Stomach (tissue), 9 donors: ENCODE measurements around the gene GMEB2. TPM values are rescaled to one million over a fixed set of nuclear protein-coding genes. Genes with fewer than 3 reads are reported as not detected.
"Not testable (repeated sequence)": the region's sequence is repeated elsewhere in the genome, so short reads cannot be mapped to it uniquely, and the experiment has no call there.

Experiments used
- DNase-seq, 2 donors: peaks; one replicate each; pipeline versions ENCODE4 v3.0.0 to v3.0.0-alpha.2; 2013 to 2019
- H3K27ac ChIP-seq, 5 donors: fragments of 200-600 bp in 4 of 5; sonication (generic) in 4 of 5; one replicate each; pipeline ENCODE4 v1.5.1; 2013 to 2019; ENCODE audit warnings: mild to moderate bottlenecking in 1 of 5, moderate library complexity in 1 of 5
- H3K27me3 ChIP-seq, 3 donors: fragments of 200-600 bp; sonication (generic); one replicate each; pipeline ENCODE4 v1.5.1; 2017 to 2019; ENCODE audit warnings: mixed run types in 1 of 3
- H3K36me3 ChIP-seq, 4 donors: fragments of 200-600 bp; sonication (generic); 1 replicate in 3 of 4; 2 replicates in 1 of 4; pipeline ENCODE4 v1.5.1; 2016 to 2019
- H3K4me1 ChIP-seq, 4 donors: fragments of 200-600 bp; sonication (generic); one replicate each; pipeline ENCODE4 v1.5.1; 2016 to 2019
- H3K4me3 ChIP-seq, 4 donors: fragments of 200-600 bp; sonication (generic) in 3 of 4; one replicate each; pipeline ENCODE4 v1.5.1; 2016 to 2019; ENCODE audit warnings: mild to moderate bottlenecking in 1 of 4
- H3K9me3 ChIP-seq, 4 donors: fragments of 200-600 bp; sonication (generic); one replicate each; pipeline ENCODE4 v1.5.1; 2016 to 2019
- CTCF ChIP-seq, 7 experiments: fragments of 450-650 bp in 4 of 7; fragments of 200-600 bp in 3 of 7; sonication (generic) in 3 of 7; IDR thresholded peaks; one replicate each; pipeline ENCODE4 v1.5.1; 2016 to 2019; ENCODE audit warnings: antibody characterized with exemption in 7 of 7, control low read depth in 2 of 7, mild to moderate bottlenecking in 1 of 7
- EP300 ChIP-seq: sonication (generic); formaldehyde crosslinking; IDR thresholded peaks from one replicate; pipeline ENCODE4 v1.6.1; 2017; ENCODE audit warnings: antibody characterized with exemption
- POLR2A ChIP-seq, 4 donors: fragments of 450-650 bp; IDR thresholded peaks; one replicate each; pipeline ENCODE4 v1.6.1; 2016; ENCODE audit warnings: antibody characterized with exemption in 4 of 4, control low read depth in 2 of 4, mild to moderate bottlenecking in 1 of 4, moderate library complexity in 1 of 4
- POLR2AphosphoS5 ChIP-seq, 3 donors: sonication (generic); formaldehyde crosslinking; IDR thresholded peaks; one replicate each; pipeline ENCODE4 v1.6.1; 2016; ENCODE audit warnings: antibody characterized with exemption in 3 of 3
- WGBS, 5 donors: extraction: QIAGEN DNeasy Blood & Tissue Kit in 3 of 5; methylation state at CpG; one replicate each; pipeline versions ENCODE4 v1.1.5 to v1.1.7; 2013 to 2018; 5-methylcytosine and 5-hydroxymethylcytosine counted together
- intact Hi-C: fragments of 100-400 bp; cut with DNase I; formaldehyde crosslinking; loops from one replicate; pipeline ENCODE4 v1.15.1; 2023; ENCODE audit warnings: low total_unique reads
- polyA plus RNA-seq, 3 donors: library from polyadenylated mRNA; stranded (reverse); fragments of 200-250 nt; gene quantifications; one replicate each; pipeline ENCODE4 v1.2.3, GENCODE V29; 2013
- total RNA-seq, 5 donors: library from RNA; depleted of rRNA; stranded (reverse); fragments of >200 nt; gene quantifications; one replicate each; pipeline versions ENCODE4 v1.1.0 to v1.2.3, GENCODE V29; 2014 to 2016
- donor health status: healthy with polysubstance abuse.
- donor health status: Bipolar disorder and iron deficiency.
- donor health status: healthy.

The GMEB2 gene
- total and polyA plus RNA-seq, 8 donors: 1.8 to 20.4 (median 7.5) TPM

- H3K4me3 ChIP-seq: no peak overlapping the region
- H3K9me3 ChIP-seq: no peaks in the 10 kb centered on the region
- TF ChIP-seq CTCF (IDR thresholded peaks at IDR 0.05) (no peak), EP300 (no peak), POLR2AphosphoS5 (IDR thresholded peaks at IDR 0.05) (no peak), POLR2A (IDR thresholded peaks at IDR 0.05) (no peak)
- no peak for DNase-seq
- no peaks in the 10 kb centered on the region for H3K27me3 ChIP-seq
- H3K27ac ChIP-seq: no peak overlapping the region
- H3K4me1 ChIP-seq: peaks cover 15 to 39% (median 24%) of the 10 kb centered on the region in 4 donors
- H3K36me3 ChIP-seq: peaks cover 37 to 72% (median 65%) of the 10 kb centered on the region in 4 donors
- intact Hi-C loops: no loop called here
- 92 to 96% (median 94%) methylated on average over 23 to 33 of the region's 33 CpGs for WGBS, 5 donors
These were observed 35.3 kb upstream of the GMEB2 start for GRCh38 chr20:63661959-63662812.

GRCh38 chr20:63661108-63661507, 34.2 kb upstream of the GMEB2 start:
- Histone ChIP-seq H3K27ac (no peak overlapping the region), H3K36me3 (peaks cover 31 to 61% (median 57%) of the 10 kb centered on the region in 4 donors), H3K4me3 (no peak overlapping the region), H3K9me3 (no peaks in the 10 kb centered on the region), H3K27me3 (no peaks in the 10 kb centered on the region), H3K4me1 (peaks cover 15 to 42% (median 27%) of the 10 kb centered on the region in 4 donors)
- intact Hi-C loops: no loop called here
- TF ChIP-seq CTCF (IDR thresholded peaks at IDR 0.05): no peak
- TF ChIP-seq EP300: no peak
- TF ChIP-seq POLR2A (IDR thresholded peaks at IDR 0.05): no peak
- no peak for TF ChIP-seq POLR2AphosphoS5 (IDR thresholded peaks at IDR 0.05)
- no peak for DNase-seq
- WGBS, 5 donors: 92 to 97% (median 95%) methylated on average over 13 to 22 of the region's 22 CpGs

- Histone ChIP-seq H3K9me3 (no peaks in the 10 kb centered on the region), H3K4me1 (peaks cover 15 to 42% (median 27%) of the 10 kb centered on the region in 4 donors), H3K27ac (no peak overlapping the region), H3K4me3 (no peak overlapping the region), H3K27me3 (no peaks in the 10 kb centered on the region), H3K36me3 (peaks cover 26 to 57% (median 52%) of the 10 kb centered on the region in 4 donors)
- TF ChIP-seq EP300: no peak
- no peak for TF ChIP-seq CTCF (IDR thresholded peaks at IDR 0.05)
- no peak for TF ChIP-seq POLR2AphosphoS5 (IDR thresholded peaks at IDR 0.05)
- no peak for TF ChIP-seq POLR2A (IDR thresholded peaks at IDR 0.05)
- intact Hi-C loops: no loop called here
- 81 to 91% (median 85%) methylated on average over 8 of the region's 8 CpGs for WGBS, 5 donors
- DNase-seq: no peak
These were observed 33.7 kb upstream of the GMEB2 start for GRCh38 chr20:63660622-63661021.

GRCh38 chr20:63660174-63660573, 33.3 kb upstream of the GMEB2 start:
- WGBS, 5 donors: 88 to 93% (median 89%) methylated on average over 10 of the region's 10 CpGs
- H3K27ac ChIP-seq, intact Hi-C loops, H3K9me3 ChIP-seq, DNase-seq, H3K27me3 ChIP-seq, H3K4me3 ChIP-seq: not testable (repeated sequence)
- Histone ChIP-seq H3K4me1 (peaks cover 15 to 42% (median 27%) of the 10 kb centered on the region in 4 donors), H3K36me3 (peaks cover 26 to 52% (median 49%) of the 10 kb centered on the region in 4 donors)

GRCh38 chr20:63659370-63659769, 32.5 kb upstream of the GMEB2 start:
- Histone ChIP-seq H3K36me3 (peaks cover 26 to 44% (median 42%) of the 10 kb centered on the region in 4 donors), H3K4me3 (peak overlapping the region; percentile 72 to 95 (median 84)), H3K9me3 (no peaks in the 10 kb centered on the region), H3K27me3 (no peaks in the 10 kb centered on the region), H3K4me1 (peaks cover 15 to 36% (median 27%) of the 10 kb centered on the region in 4 donors), H3K27ac (peak overlapping the region in 4 of 5 donors; percentile 85 to 90 (median 90))
- WGBS, 5 donors: 48 to 55% (median 52%) methylated on average over 13 of the region's 13 CpGs
- intact Hi-C loops: no loop called here
- no peak for DNase-seq
- TF ChIP-seq POLR2A (IDR thresholded peaks at IDR 0.05) (no peak), CTCF (IDR thresholded peaks at IDR 0.05) (no peak), EP300 (no peak), POLR2AphosphoS5 (IDR thresholded peaks at IDR 0.05) (no peak)
